Fibroblast of the aortic adventitia (primary cell): ENCODE results near the gene ASGR1. TPM values are rescaled to one million over a fixed set of nuclear protein-coding genes. Genes with fewer than 3 reads are reported as not detected.
"Not testable (repeated sequence)": the region's sequence is repeated elsewhere in the genome, so short reads cannot be mapped to it uniquely, and the experiment has no call there.

Experiments
- DNase-seq: peaks from one replicate; pipeline ENCODE4 v3.0.0-alpha.2; 2010; ENCODE audit warnings: low read depth
- H3K4me3 ChIP-seq: 2 replicates; pipeline ENCODE4 v1.5.1; 2011; ENCODE audit warnings: low read depth, mild to moderate bottlenecking, control low read depth, low read length, moderate library complexity
- CTCF ChIP-seq: IDR thresholded peaks from 2 replicates; pipeline ENCODE4 v1.5.1; 2011; ENCODE audit warnings: mild to moderate bottlenecking, low read length, control low read depth, inconsistent platforms; ENCODE audit not compliant: insufficient read depth
- total RNA-seq: library from RNA; depleted of rRNA; stranded (reverse); fragments of >200 nt; gene quantifications from 2 replicates; pipeline ENCODE4 v1.2.3, GENCODE V29; 2012; ENCODE audit warnings: low replicate concordance

Gene ASGR1
- total RNA-seq, 1 donor: 0.09 TPM

DNA sequence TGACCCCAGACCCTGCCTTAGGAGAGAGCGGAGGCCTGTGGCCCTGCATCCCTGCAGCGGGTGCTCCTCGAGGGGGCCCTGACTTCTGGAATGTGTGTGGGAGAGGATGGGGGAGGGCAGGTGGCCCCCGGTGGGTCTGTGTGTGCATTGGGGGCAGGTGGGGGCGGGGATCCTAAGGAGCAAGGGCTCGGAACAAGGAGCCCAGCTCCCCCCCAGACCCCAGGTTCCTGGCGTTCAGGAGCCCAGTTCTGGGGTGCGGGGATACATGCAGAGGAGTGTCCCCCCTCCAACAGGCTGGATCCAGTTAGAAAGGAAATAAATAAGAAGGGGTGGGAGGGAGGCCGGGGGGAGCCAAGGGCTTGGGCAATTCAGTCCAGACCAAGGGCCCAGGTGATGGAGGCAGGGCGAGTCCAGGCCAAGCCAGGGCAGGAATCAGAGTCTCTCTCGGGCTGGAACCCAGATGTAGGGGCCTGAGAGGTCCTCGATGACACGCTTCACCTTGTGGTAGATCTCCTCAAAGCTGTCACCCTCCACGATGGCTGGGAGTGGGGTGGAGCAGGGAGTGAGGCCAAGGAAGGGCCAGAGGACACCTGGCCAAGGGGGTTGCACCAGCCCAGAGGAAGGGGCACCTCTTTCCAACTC lies 11.2 kb upstream of the ASGR1 start:
- no peak overlapping the region for H3K4me3 ChIP-seq
- TF ChIP-seq CTCF: no peak
- no peak for DNase-seq

DNA sequence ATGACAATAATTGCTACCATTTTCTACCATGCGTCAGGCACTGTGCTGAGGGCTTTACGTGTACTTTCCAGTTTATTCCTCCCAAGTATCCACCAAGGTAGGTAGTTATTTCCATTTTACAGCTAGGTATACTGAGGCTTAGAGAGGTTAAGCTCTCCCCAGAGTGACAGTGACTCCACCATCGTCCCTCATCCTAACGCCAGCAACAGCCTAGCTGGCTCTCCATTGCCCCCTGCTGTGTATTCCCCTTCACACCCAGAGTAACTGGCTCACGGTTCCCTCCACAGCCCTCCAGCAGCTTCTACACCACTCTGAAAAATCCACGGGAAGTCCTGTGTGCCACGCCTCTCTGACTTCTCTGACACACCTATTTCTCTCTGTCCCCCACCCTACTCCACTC lies 7.1 kb upstream of the ASGR1 start:
- H3K4me3 ChIP-seq: no peak overlapping the region
- no peak for DNase-seq

DNA sequence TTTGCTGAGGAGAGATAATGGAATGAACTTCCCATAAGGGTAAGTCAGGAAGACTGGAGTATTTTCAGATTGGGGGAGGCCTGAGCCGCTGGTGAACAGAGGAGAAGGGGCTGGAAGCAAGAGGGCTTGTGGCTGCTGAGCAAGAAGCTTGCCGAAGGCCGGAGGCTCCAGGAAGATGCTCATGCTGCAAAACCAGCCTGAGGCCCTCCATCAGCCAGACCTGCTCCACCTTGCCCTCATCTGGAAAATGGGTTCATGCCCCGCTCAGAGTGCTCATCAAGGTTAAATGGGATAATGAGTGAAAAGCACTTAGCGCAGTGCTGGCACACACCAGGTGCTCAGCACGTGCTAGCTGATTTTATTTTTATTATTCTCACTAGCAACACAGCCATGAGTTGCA lies 5.5 kb upstream of the ASGR1 start:
- no peak for TF ChIP-seq CTCF
- DNase-seq: no peak

More for the DNA sequence above, 7.1 kb upstream of the ASGR1 start:
- peak; percentile 5 for TF ChIP-seq CTCF

DNA sequence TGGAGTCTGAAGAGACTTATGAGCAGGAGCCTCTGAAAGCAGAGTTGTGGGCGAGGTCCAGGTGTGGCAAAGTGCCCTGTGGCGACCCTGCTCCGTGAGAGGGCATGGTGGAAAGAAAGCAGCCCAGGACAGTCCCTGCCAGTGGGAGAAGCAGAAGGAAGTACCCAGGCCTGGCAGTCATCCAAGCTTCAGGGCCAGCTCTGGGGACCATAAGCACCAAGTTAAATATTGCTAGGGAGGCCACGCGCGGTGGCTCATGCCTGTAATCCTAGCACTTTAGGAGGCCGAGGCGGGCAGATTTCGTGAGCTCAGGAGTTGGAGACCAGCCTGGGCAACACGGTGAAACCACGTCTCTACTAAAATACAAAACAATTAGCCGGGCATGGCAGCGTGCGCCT lies 4.9 kb upstream of the ASGR1 start:
- no peak for DNase-seq
- no peak for TF ChIP-seq CTCF
- H3K4me3 ChIP-seq: no peak overlapping the region

More for the DNA sequence above, 5.5 kb upstream of the ASGR1 start:
- H3K4me3 ChIP-seq: no peak overlapping the region

- no peak for DNase-seq
- TF ChIP-seq CTCF: no peak
- no peak overlapping the region for H3K4me3 ChIP-seq
These were observed 4.4 kb upstream of the ASGR1 start for GRCh38 chr17:7183433-7184090.

- DNase-seq, H3K4me3 ChIP-seq: not testable (repeated sequence)
These were observed 2.9 kb upstream of the ASGR1 start for GRCh38 chr17:7182101-7182500.

GRCh38 chr17:7178973-7179316 lies 225 bp downstream of the ASGR1 start:
- no peak for DNase-seq
- no peak overlapping the region for H3K4me3 ChIP-seq
- no peak for TF ChIP-seq CTCF
